ENCODE measurements around the gene SLC7A5.

Gene SLC7A5

GRCh38 chr16:87844120-87844733, 25.1 kb downstream of the SLC7A5 start:
- Histone ChIP-seq H3K9me3 (ENCODE audit: control insufficient read depth in 2 of 2, low read length in 2 of 2) (no peaks in the 10 kb centered on the region), H3K27ac (ENCODE audit: low read length) (no peak overlapping the region), H3K9ac (ENCODE audit: low read length in 2 of 2) (no peak overlapping the region), H3K4me3 (ENCODE audit: low read length in 2 of 2) (no peak overlapping the region), H3K4me1 (ENCODE audit: control insufficient read depth, insufficient read depth, low read length) (peaks cover 15% of the 10 kb centered on the region), H3K36me3 (ENCODE audit: control insufficient read depth in 2 of 2, insufficient read depth in 2 of 2, low read length in 2 of 2) (peaks cover 7 to 27% of the 10 kb centered on the region in 2 donors), H3K27me3 (ENCODE audit: control insufficient read depth in 1 of 2, insufficient read depth in 2 of 2, low read length in 2 of 2) (no peaks in the 10 kb centered on the region)

- H3K27ac ChIP-seq (ENCODE audit: low read length) = no peak overlapping the region
- no peaks in the 10 kb centered on the region for H3K27me3 ChIP-seq (ENCODE audit: control insufficient read depth in 1 of 2, insufficient read depth in 2 of 2, low read length in 2 of 2)
- H3K4me1 ChIP-seq (ENCODE audit: control insufficient read depth, insufficient read depth, low read length) = peaks cover 15% of the 10 kb centered on the region
- peaks cover 9 to 25% of the 10 kb centered on the region in 2 donors for H3K36me3 ChIP-seq (ENCODE audit: control insufficient read depth in 2 of 2, insufficient read depth in 2 of 2, low read length in 2 of 2)
- H3K4me3 ChIP-seq (ENCODE audit: low read length in 2 of 2) = no peak overlapping the region
- no peak overlapping the region for H3K9ac ChIP-seq (ENCODE audit: low read length in 2 of 2)
- H3K9me3 ChIP-seq (ENCODE audit: control insufficient read depth in 2 of 2, low read length in 2 of 2) = no peaks in the 10 kb centered on the region
Observed at GRCh38 chr16:87843678-87844105, 25.6 kb downstream of the SLC7A5 start.

GRCh38 chr16:87842209-87842869, 27.0 kb downstream of the SLC7A5 start:
- Histone ChIP-seq H3K27me3 (ENCODE audit: control insufficient read depth in 1 of 2, insufficient read depth in 2 of 2, low read length in 2 of 2) (no peaks in the 10 kb centered on the region), H3K4me3 (ENCODE audit: low read length in 2 of 2) (no peak overlapping the region), H3K27ac (ENCODE audit: low read length) (no peak overlapping the region), H3K9ac (ENCODE audit: low read length in 2 of 2) (no peak overlapping the region), H3K9me3 (ENCODE audit: control insufficient read depth in 2 of 2, low read length in 2 of 2) (no peaks in the 10 kb centered on the region), H3K4me1 (ENCODE audit: control insufficient read depth, insufficient read depth, low read length) (peaks cover 15% of the 10 kb centered on the region), H3K36me3 (ENCODE audit: control insufficient read depth in 2 of 2, insufficient read depth in 2 of 2, low read length in 2 of 2) (peaks cover 16 to 24% of the 10 kb centered on the region in 2 donors)

- Histone ChIP-seq H3K27ac (ENCODE audit: low read length) (no peak overlapping the region), H3K4me1 (ENCODE audit: control insufficient read depth, insufficient read depth, low read length) (peaks cover 11% of the 10 kb centered on the region)
Observed at GRCh38 chr16:87841340-87842208, 27.7 kb downstream of the SLC7A5 start.

GRCh38 chr16:87840271-87840978, 28.9 kb downstream of the SLC7A5 start:
- Histone ChIP-seq H3K27me3 (ENCODE audit: control insufficient read depth in 1 of 2, insufficient read depth in 2 of 2, low read length in 2 of 2) (no peaks in the 10 kb centered on the region), H3K9ac (ENCODE audit: low read length in 2 of 2) (no peak overlapping the region), H3K36me3 (ENCODE audit: control insufficient read depth in 2 of 2, insufficient read depth in 2 of 2, low read length in 2 of 2) (peaks cover 20 to 27% of the 10 kb centered on the region in 2 donors), H3K27ac (ENCODE audit: low read length) (no peak overlapping the region), H3K9me3 (ENCODE audit: control insufficient read depth in 2 of 2, low read length in 2 of 2) (no peaks in the 10 kb centered on the region), H3K4me3 (ENCODE audit: low read length in 2 of 2) (no peak overlapping the region), H3K4me1 (ENCODE audit: control insufficient read depth, insufficient read depth, low read length) (no peaks in the 10 kb centered on the region)

More at GRCh38 chr16:87841340-87842208, 27.7 kb downstream of the SLC7A5 start:
- H3K36me3 ChIP-seq (ENCODE audit: control insufficient read depth in 2 of 2, insufficient read depth in 2 of 2, low read length in 2 of 2) = peaks cover 20 to 27% of the 10 kb centered on the region in 2 donors
- H3K9me3 ChIP-seq (ENCODE audit: control insufficient read depth in 2 of 2, low read length in 2 of 2) = no peaks in the 10 kb centered on the region
- H3K27me3 ChIP-seq (ENCODE audit: control insufficient read depth in 1 of 2, insufficient read depth in 2 of 2, low read length in 2 of 2) = no peaks in the 10 kb centered on the region
- no peak overlapping the region for H3K4me3 ChIP-seq (ENCODE audit: low read length in 2 of 2)
- H3K9ac ChIP-seq (ENCODE audit: low read length in 2 of 2) = no peak overlapping the region

- Histone ChIP-seq H3K4me1 (ENCODE audit: control insufficient read depth, insufficient read depth, low read length) (peaks cover 5% of the 10 kb centered on the region), H3K9me3 (ENCODE audit: control insufficient read depth in 2 of 2, low read length in 2 of 2) (no peaks in the 10 kb centered on the region), H3K27ac (ENCODE audit: low read length) (no peak overlapping the region), H3K9ac (ENCODE audit: low read length in 2 of 2) (no peak overlapping the region), H3K36me3 (ENCODE audit: control insufficient read depth in 2 of 2, insufficient read depth in 2 of 2, low read length in 2 of 2) (peaks cover 20 to 27% of the 10 kb centered on the region in 2 donors), H3K4me3 (ENCODE audit: low read length in 2 of 2) (no peak overlapping the region), H3K27me3 (ENCODE audit: control insufficient read depth in 1 of 2, insufficient read depth in 2 of 2, low read length in 2 of 2) (no peaks in the 10 kb centered on the region)
Observed at GRCh38 chr16:87839542-87840270, 29.6 kb downstream of the SLC7A5 start.

- H3K27ac ChIP-seq (ENCODE audit: low read length) = no peak overlapping the region
- peaks cover 17 to 27% of the 10 kb centered on the region in 2 donors for H3K36me3 ChIP-seq (ENCODE audit: control insufficient read depth in 2 of 2, insufficient read depth in 2 of 2, low read length in 2 of 2)
- H3K4me1 ChIP-seq (ENCODE audit: control insufficient read depth, insufficient read depth, low read length) = peaks cover 10% of the 10 kb centered on the region
- H3K9ac ChIP-seq (ENCODE audit: low read length in 2 of 2) = no peak overlapping the region
- no peak overlapping the region for H3K4me3 ChIP-seq (ENCODE audit: low read length in 2 of 2)
- no peaks in the 10 kb centered on the region for H3K9me3 ChIP-seq (ENCODE audit: control insufficient read depth in 2 of 2, low read length in 2 of 2)
- H3K27me3 ChIP-seq (ENCODE audit: control insufficient read depth in 1 of 2, insufficient read depth in 2 of 2, low read length in 2 of 2) = no peaks in the 10 kb centered on the region
Observed at GRCh38 chr16:87838643-87839541, 30.4 kb downstream of the SLC7A5 start.

GRCh38 chr16:87837627-87838289, 31.5 kb downstream of the SLC7A5 start:
- H3K36me3 ChIP-seq (ENCODE audit: control insufficient read depth in 2 of 2, insufficient read depth in 2 of 2, low read length in 2 of 2) = peaks cover 17 to 35% of the 10 kb centered on the region in 2 donors
- H3K27me3 ChIP-seq (ENCODE audit: control insufficient read depth in 1 of 2, insufficient read depth in 2 of 2, low read length in 2 of 2) = no peaks in the 10 kb centered on the region
- H3K9ac ChIP-seq (ENCODE audit: low read length in 2 of 2) = no peak overlapping the region
- H3K27ac ChIP-seq (ENCODE audit: low read length) = no peak overlapping the region
- H3K4me1 ChIP-seq (ENCODE audit: control insufficient read depth, insufficient read depth, low read length) = peaks cover 10% of the 10 kb centered on the region
- H3K4me3 ChIP-seq (ENCODE audit: low read length in 2 of 2) = no peak overlapping the region
- no peaks in the 10 kb centered on the region for H3K9me3 ChIP-seq (ENCODE audit: control insufficient read depth in 2 of 2, low read length in 2 of 2)

Measured in stomach smooth muscle (tissue), 2 donors.